IPS-18a (cell line): Measurements from ENCODE around the gene GRID1.

Source experiments
- H3K27ac ChIP-seq: one replicate; pipeline ENCODE4 v1.5.1; 2013; ENCODE audit warnings: low read length
- H3K27me3 ChIP-seq: one replicate; pipeline ENCODE4 v1.6.1; 2013; ENCODE audit warnings: mild to moderate bottlenecking, low read length; ENCODE audit not compliant: control insufficient read depth, insufficient read depth
- H3K36me3 ChIP-seq: one replicate; pipeline ENCODE4 v1.6.1; 2013; ENCODE audit warnings: low read depth, low read length; ENCODE audit not compliant: control insufficient read depth
- H3K4me1 ChIP-seq: one replicate; pipeline ENCODE4 v1.6.1; 2013; ENCODE audit warnings: low read depth, low read length; ENCODE audit not compliant: control insufficient read depth
- H3K4me3 ChIP-seq: one replicate; pipeline ENCODE4 v1.5.1; 2013; ENCODE audit warnings: low read length
- H3K9ac ChIP-seq: one replicate; pipeline ENCODE4 v1.6.1; 2013; ENCODE audit warnings: mild to moderate bottlenecking, low read length, moderate library complexity
- H3K9me3 ChIP-seq: one replicate; pipeline ENCODE4 v1.6.1; 2013; ENCODE audit warnings: low read depth, low read length; ENCODE audit not compliant: control insufficient read depth

The GRID1 gene

GRCh38 chr10:86284355-86285105, 82.1 kb downstream of the GRID1 start:
- no peak overlapping the region for H3K27ac ChIP-seq
- H3K9me3 ChIP-seq = peaks cover 3% of the 10 kb centered on the region
- H3K9ac ChIP-seq = no peak overlapping the region
- no peaks in the 10 kb centered on the region for H3K4me1 ChIP-seq
- no peaks in the 10 kb centered on the region for H3K27me3 ChIP-seq
- H3K4me3 ChIP-seq = no peak overlapping the region
- no peaks in the 10 kb centered on the region for H3K36me3 ChIP-seq

- no peak overlapping the region for H3K27ac ChIP-seq
- peaks cover 9% of the 10 kb centered on the region for H3K9me3 ChIP-seq
- no peak overlapping the region for H3K9ac ChIP-seq
- H3K4me3 ChIP-seq = no peak overlapping the region
- H3K4me1 ChIP-seq = no peaks in the 10 kb centered on the region
- no peaks in the 10 kb centered on the region for H3K27me3 ChIP-seq
- H3K36me3 ChIP-seq = no peaks in the 10 kb centered on the region
Observed at GRCh38 chr10:86283466-86284287, 82.9 kb downstream of the GRID1 start.

- H3K9ac ChIP-seq = no peak overlapping the region
- peaks cover 9% of the 10 kb centered on the region for H3K9me3 ChIP-seq
- no peak overlapping the region for H3K4me3 ChIP-seq
- H3K36me3 ChIP-seq = no peaks in the 10 kb centered on the region
- H3K27me3 ChIP-seq = no peaks in the 10 kb centered on the region
- no peak overlapping the region for H3K27ac ChIP-seq
- no peaks in the 10 kb centered on the region for H3K4me1 ChIP-seq
Observed at GRCh38 chr10:86282664-86283465, 83.7 kb downstream of the GRID1 start.

- no peaks in the 10 kb centered on the region for H3K27me3 ChIP-seq
- H3K4me1 ChIP-seq = no peaks in the 10 kb centered on the region
- peaks cover 9% of the 10 kb centered on the region for H3K9me3 ChIP-seq
- H3K4me3 ChIP-seq = no peak overlapping the region
- no peaks in the 10 kb centered on the region for H3K36me3 ChIP-seq
- no peak overlapping the region for H3K27ac ChIP-seq
- H3K9ac ChIP-seq = no peak overlapping the region
Observed at GRCh38 chr10:86281396-86281795, 85.2 kb downstream of the GRID1 start.

GRCh38 chr10:86269332-86269731, 97.3 kb downstream of the GRID1 start:
- Histone ChIP-seq H3K4me1 (no peaks in the 10 kb centered on the region), H3K27ac (no peak overlapping the region), H3K27me3 (no peaks in the 10 kb centered on the region), H3K4me3 (no peak overlapping the region), H3K36me3 (no peaks in the 10 kb centered on the region), H3K9me3 (no peaks in the 10 kb centered on the region), H3K9ac (no peak overlapping the region)

- Histone ChIP-seq H3K4me3 (no peak overlapping the region), H3K9me3 (no peaks in the 10 kb centered on the region), H3K4me1 (no peaks in the 10 kb centered on the region), H3K27me3 (peaks cover 4% of the 10 kb centered on the region), H3K9ac (no peak overlapping the region), H3K27ac (no peak overlapping the region), H3K36me3 (no peaks in the 10 kb centered on the region)
Observed at GRCh38 chr10:86267286-86268195, 99.1 kb downstream of the GRID1 start.

- peaks cover 4% of the 10 kb centered on the region for H3K27me3 ChIP-seq
- no peak overlapping the region for H3K9ac ChIP-seq
- H3K9me3 ChIP-seq = no peaks in the 10 kb centered on the region
- no peak overlapping the region for H3K27ac ChIP-seq
- no peak overlapping the region for H3K4me3 ChIP-seq
- H3K4me1 ChIP-seq = peaks cover 3% of the 10 kb centered on the region
- no peaks in the 10 kb centered on the region for H3K36me3 ChIP-seq
Observed at GRCh38 chr10:86266446-86267242, 100.0 kb downstream of the GRID1 start.

- no peaks in the 10 kb centered on the region for H3K36me3 ChIP-seq
- no peaks in the 10 kb centered on the region for H3K9me3 ChIP-seq
- H3K27me3 ChIP-seq = peaks cover 4% of the 10 kb centered on the region
- no peak overlapping the region for H3K4me3 ChIP-seq
- no peak overlapping the region for H3K27ac ChIP-seq
- H3K9ac ChIP-seq = no peak overlapping the region
- peaks cover 4% of the 10 kb centered on the region for H3K4me1 ChIP-seq
Observed at GRCh38 chr10:86265895-86266259, 100.7 kb downstream of the GRID1 start.

- Histone ChIP-seq H3K27ac (no peak overlapping the region), H3K27me3 (peaks cover 4% of the 10 kb centered on the region), H3K9ac (no peak overlapping the region), H3K4me3 (no peak overlapping the region), H3K36me3 (no peaks in the 10 kb centered on the region), H3K9me3 (no peaks in the 10 kb centered on the region), H3K4me1 (peaks cover 7% of the 10 kb centered on the region)
Observed at GRCh38 chr10:86265236-86265894, 101.2 kb downstream of the GRID1 start.
